NCI-H2196 (cell line): ENCODE results near the gene MAN2A1.
"Not testable (repeated sequence)": the region's sequence is repeated elsewhere in the genome, so short reads cannot be mapped to it uniquely, and the experiment has no call there.

Experiments
- DNase-seq: peaks from one replicate; lab custom pipeline; 2025; ENCODE audit not compliant: unreplicated experiment; lab: John Stamatoyannopoulos, UW

The MAN2A1 gene

GRCh38 chr5:109750463-109750862 is 60.7 kb downstream of the MAN2A1 start:
- DNase-seq, result no peak

- no peak for DNase-seq
Measured at GRCh38 chr5:109753279-109753678, 63.6 kb downstream of the MAN2A1 start.

DNA sequence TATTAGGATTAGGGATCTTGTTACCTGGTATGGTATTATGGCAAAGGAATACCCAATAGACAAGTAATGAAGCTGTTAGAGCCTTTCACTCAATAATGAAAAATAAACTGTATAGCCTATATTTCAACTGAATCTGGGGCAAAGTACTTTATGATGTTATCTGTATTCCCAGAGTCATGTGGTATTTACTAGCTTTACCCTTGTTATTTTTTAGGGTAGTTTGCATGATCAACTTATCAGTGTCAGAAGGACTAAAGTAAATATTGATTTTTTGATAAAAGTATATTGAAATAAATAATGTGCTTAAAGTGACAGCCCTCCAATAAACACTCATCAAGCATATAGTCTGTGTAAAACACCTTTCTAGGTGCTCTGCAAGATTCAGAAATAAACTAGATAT is 64.6 kb downstream of the MAN2A1 start:
- no peak for DNase-seq

GRCh38 chr5:109755761-109756160 is 66.0 kb downstream of the MAN2A1 start:
- no peak for DNase-seq

DNA sequence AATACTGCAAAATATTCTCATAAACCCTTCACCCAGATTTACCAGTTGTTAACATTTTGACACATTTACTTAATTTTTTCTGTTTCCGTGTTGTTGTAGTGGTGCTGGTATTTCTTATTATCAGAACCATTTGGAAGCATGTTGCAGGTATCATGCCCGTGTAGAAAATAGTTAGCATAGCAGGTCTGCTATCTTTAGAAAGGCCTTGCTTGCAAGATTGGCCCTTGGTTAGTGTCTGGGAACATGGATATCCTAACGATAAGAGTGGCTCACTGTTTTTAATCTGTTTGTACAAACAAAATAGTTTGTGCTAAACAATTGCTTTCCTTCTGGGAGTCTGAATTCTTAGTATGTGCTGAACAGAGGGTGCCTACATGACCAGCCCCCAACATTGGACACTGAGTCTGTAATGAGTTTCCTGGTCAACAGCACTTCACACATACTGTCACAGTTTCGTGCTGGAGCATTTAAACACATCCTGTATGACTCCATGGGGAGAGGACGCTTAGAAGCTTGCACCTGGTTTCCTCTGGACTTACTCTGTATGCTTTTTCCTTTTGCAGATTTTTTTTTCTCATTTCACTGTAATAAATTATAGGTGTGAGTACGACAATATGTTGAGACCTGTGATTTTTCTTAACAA is 66.9 kb downstream of the MAN2A1 start:
- DNase-seq, result no peak

GRCh38 chr5:109757490-109757889 is 67.8 kb downstream of the MAN2A1 start:
- no peak for DNase-seq

- DNase-seq, result no peak
Measured at GRCh38 chr5:109759306-109759705, 69.6 kb downstream of the MAN2A1 start.

GRCh38 chr5:109760130-109760529 is 70.4 kb downstream of the MAN2A1 start:
- DNase-seq, result not testable (repeated sequence)

- DNase-seq, result no peak
Measured at GRCh38 chr5:109762821-109763220, 73.1 kb downstream of the MAN2A1 start.

GRCh38 chr5:109767184-109767995 is 77.7 kb downstream of the MAN2A1 start:
- no peak for DNase-seq

GRCh38 chr5:109767997-109768396 is 78.3 kb downstream of the MAN2A1 start:
- no peak for DNase-seq

DNA sequence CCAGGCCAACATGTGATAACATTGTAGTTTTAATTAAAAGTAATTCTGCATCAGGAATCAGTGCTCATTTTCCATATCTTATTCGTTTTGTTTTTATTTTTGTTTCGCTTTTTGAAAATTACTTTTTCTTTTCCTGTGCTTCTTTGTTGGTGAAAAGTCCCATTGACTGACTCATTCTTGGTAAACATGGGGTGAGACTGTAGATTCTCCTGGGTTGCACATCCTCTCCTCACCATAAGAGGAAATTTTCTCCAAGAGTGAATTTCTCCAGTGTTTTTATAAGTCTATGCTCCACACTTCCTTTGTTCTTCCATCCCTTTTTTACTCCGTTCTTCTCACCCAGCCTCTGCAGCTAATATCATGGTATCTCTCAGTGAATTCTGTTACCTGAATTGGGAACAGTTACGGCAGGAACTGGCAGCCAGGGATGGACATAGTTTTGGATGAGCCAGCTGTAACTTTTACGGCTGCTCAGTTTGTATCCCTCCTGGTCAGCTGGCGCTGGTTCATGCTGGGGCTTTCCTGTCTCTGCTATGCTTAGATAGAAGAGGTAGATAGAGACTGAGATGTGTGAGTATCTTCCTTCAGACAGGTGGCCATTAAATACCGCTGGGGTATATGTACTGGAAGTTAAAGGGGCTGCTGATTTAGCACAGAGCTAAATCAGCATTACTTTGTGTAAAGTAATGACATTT is 80.0 kb downstream of the MAN2A1 start:
- DNase-seq, result no peak

GRCh38 chr5:109775130-109775529 is 85.4 kb downstream of the MAN2A1 start:
- DNase-seq, result no peak

- DNase-seq, result no peak
Measured at GRCh38 chr5:109779036-109779735, 89.5 kb downstream of the MAN2A1 start.

DNA sequence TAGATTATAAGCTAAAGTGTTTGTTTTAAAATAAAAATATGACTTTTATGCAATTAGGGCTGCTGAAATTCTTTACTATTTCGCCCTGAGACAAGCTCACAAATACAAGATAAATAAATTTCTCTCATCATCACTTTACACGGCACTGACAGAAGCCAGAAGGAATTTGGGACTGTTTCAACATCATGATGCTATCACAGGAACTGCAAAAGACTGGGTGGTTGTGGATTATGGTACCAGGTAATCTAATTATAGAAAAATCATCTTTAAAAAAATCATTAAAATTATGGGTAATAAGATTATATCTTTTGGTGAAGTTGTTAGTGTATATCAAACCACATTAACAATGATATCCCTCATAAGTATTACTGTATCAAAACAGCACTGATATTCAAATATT is 95.0 kb downstream of the MAN2A1 start:
- no peak for DNase-seq

- DNase-seq, result no peak
Measured at GRCh38 chr5:109786206-109786855, 96.6 kb downstream of the MAN2A1 start.

- no peak for DNase-seq
Measured at GRCh38 chr5:109788596-109788995, 98.9 kb downstream of the MAN2A1 start.

DNA sequence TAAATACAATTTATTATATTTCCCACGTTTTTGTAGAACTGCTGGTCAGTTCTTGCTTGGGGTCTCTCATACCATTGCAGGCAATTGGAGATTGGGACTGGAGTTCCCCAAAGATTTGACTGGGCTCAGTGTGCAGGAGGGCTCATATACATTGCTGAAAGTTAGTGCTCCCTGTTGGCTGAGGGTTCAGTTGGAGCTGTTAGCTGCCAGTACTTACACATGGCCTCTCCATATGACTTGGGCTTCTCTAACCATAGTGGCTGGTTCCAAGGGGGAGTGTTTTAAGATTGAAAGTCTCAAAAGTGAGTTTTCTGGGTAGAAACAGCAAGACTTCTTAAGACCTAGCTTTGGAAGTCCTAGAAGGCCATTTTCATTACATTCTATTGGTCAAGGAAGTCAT is 102.9 kb downstream of the MAN2A1 start:
- no peak for DNase-seq

DNA sequence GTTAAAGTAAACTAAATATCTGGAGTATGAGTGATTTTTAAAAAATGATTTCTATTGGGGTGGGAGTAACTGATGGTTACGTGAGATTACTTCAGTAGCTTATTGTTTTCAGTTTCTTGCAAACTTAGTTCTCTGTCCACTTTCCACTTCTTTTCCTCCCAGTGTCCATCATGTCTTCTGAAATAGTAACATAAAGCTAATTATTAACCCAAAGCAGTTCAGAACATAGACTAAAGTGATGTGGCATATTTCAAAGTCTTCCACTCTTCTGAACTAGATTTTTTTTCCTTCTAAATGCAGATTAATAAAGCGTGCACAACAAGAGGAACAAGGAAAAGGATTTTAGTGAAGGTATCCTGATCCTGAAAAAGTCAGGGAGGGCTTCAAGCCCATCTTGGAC is 114.1 kb downstream of the MAN2A1 start:
- DNase-seq, result no peak

GRCh38 chr5:109805472-109805871 is 115.7 kb downstream of the MAN2A1 start:
- DNase-seq, result no peak

DNA sequence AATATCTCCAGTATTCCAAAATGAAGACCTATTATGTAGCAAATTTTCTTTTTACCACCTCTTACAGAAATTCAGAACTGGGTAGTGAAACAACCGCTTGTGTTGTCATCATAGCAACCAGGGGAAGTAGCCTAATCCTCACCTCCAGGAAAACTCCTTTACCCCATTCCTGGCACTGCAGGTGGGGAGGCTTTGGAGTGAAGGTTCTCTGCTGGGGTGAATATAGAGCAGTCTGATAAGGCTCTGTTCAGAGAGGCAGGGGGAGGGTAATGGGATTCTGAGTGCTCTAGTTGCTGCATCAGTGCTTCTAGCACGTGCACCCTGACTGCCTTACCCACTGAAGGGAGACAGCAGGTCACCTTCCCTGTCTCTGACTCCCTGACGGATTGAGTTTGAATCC is 116.2 kb downstream of the MAN2A1 start:
- DNase-seq, result no peak
